Stimulated activated CD4-positive, alpha-beta T cell treated with anti-CD3 and anti-CD28 coated beads, Interleukin-12 subunit alpha, Interleukin-12 subunit beta, amount 100 ng/mL, for 48 hours (primary cell): Measurements from ENCODE around the gene L3MBTL1.

Source experiments
- DNase-seq, 3 donors: peaks; one replicate each; pipeline ENCODE4 v3.0.0-alpha.2; 2020; ENCODE audit warnings: low read depth in 2 of 3, low spot score in 1 of 3

L3MBTL1 gene

DNA sequence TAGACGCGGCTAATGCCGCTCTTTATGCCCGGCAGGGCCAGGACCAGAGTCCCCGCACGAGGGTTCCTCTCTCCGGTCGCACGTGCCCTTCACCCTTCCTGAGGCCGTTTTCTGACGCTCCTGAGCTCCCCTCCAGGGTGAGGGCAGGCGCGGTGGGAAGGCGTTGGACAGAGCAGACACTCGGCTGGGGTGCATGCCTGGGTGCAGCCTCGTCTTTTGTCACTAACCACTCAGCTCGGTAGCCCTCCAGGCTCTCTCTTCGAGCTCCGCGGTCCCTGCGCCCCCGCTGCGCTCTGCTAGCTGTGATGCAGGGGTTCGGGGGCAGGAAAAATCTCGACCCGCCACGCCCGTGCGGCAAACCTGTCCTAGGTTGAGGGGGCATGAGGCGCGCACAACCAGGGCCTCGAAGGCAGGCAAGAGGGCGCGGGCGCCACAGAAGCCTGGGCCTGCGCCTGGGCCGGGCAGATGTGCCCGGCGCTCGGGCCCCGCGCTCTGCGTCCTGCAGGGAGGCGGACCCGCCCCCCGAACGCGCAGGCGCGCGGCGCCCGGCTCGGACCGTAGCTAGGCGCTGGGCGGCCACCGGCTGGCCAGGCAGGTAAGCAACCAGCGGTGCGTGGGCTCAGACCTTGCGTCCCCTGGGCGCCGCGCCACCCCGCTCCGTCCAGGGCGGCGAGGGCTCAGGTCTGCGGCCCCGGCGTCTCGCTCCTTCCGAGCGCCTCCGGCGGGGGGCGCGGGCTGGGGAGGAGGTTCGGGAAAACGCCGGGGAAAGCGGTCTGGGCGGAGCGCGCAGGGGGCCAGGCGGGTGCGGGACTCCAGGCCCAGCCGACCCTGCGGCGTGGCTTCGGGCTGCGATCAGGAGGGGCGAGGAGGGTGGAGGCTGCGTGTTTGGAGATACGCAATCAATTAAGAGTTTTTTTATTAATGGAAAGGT is at the start of gene L3MBTL1:
Gene L3MBTL1, plus strand, starts transcription at position 548 of the 931 bp plus-strand sequence. CDS start 5,807 bp downstream, outside the sequence.
- no peak for DNase-seq

DNA sequence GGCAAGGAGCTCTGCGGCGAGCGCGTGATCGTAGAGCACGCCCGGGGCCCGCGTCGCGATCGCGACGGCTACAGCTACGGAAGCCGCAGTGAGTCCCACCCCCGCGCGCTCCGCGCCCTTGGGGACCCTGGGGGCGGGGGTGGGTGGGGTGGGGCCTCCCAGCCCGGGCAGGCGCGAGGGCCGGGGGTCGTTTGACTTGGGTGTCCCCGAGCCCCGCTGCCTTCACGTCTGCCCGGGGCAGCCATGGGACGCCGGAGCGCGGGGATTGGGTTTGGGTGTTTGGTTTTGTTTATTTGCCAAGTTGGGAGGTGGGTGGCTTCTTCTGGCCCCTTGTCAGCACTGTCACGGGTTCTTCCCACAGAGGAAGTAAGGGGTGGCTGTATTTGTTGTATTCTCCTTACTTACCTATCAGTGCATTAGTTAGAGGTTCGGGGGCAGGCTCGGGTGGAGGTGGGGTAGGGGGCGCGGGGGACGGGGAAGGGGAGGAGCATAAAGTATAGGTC is 49.0 kb upstream of the L3MBTL1 start:
- DNase-seq = peak in 1 of 3 donors; percentile 18

DNA sequence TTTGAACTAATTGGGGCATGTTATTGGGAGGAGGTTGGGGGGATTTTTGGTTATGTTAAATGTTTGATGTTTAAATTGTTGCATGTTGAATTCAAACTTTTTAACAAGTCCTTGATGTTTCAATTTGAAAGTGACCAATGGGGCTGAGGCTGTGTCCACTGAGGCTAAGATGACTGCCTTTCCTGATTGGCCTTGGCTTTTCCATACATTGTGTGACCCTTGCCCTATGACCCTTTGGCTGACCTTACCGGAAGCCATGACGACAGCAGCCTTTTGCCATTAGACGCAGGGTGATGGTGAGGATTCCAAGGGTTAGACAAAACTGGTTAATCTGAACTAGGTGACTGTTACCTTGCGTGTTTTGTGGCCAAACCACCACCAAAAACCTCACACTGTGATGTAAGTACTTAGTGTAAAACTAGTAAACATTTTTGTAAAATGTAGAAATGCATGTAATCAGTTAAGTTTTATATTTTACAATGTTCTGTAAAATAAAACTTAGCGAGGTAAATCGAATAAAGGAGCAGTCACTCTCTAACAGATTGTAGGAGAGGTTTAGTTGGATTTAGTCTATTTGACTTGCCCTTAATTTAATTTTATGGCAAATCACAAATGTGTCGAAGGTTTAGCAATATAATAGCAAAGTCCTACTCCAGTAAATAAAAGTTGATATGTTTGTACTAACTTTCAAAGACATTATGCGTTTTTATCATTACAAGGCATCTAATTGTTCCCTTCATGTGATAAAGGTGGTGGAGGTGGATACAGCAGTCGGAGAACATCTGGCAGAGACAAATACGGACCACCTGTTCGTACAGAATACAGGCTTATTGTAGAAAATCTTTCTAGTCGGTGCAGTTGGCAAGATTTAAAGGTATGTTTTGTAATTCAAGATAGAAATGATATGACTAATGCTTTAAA is 48.2 kb upstream of the L3MBTL1 start:
- peak in 1 of 3 donors; percentile 30 for DNase-seq

DNA sequence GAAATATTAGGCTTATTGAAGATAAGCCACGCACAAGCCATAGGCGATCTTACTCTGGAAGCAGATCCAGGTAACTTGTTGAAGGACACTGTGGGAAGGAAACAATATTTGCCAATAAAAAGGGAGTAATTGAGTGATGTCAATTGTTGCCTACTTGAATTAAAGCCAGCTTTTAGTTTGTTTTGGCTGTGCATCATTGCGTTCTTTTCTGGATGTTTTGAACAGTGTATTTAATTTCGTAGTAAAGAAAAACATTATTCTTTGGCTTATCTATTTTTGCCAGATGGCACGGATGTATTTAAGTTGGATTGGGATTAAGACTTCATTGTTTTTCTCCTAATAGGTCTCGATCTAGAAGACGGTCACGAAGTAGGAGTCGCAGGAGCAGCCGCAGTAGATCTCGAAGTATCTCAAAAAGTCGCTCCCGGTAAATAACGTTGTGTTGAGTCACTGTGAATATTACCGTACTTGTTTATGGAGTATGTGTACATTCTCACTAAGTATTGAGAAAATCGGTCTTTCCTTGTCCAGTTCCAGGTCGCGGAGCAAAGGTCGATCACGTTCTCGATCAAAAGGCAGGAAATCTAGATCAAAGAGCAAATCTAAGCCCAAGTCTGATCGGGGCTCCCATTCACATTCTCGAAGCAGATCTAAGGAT is 47.2 kb upstream of the L3MBTL1 start:
- DNase-seq = no peak

DNA sequence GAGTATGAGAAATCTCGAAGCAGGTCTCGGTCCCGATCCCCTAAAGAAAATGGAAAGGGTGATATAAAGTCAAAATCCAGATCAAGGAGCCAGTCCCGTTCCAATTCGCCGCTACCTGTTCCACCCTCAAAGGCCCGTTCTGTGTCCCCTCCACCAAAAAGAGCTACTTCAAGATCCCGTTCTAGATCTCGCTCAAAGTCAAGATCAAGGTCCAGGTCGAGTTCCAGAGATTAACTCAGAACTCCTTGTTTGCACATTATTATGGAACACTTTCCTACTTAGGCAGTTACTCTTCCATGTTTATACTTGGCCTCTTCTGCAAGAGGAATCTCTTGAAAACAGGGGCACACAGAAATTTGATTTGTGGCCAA is 46.7 kb upstream of the L3MBTL1 start:
- DNase-seq = no peak

DNA sequence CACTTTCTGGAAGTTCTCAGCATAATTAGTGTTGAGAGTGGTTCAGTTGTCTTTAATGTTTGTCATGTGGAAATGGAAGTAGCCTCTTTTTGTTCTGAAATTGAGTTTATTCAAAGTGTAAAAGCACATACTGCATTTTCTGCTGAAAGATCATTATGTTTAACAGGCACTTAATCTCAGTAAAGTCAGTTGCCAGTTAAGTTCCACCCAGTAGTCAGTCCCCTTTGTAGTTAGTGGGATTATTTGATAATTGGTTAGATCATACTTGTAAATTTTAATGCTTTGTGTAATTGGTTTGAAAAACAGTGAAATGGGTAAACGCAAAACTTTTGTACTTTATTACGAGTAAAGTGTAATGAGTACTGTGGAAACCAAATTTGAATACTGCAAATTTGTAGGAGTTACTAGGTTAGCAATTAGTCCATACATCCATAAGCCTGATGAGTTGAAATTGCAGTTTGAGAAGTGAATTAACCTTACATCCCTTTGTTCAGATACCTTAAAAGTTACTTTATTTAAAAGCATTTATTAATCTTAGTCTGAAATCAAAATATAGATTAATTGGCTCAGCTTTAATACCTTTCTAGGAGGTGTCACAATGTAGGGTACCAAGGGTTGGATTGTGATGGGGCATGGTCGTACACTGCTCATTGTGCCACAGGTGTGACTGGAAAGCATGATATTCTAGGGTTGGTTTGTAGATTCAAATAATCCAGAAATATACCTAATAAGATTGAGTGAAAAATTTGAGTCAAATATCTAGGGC is 45.4 kb upstream of the L3MBTL1 start:
- DNase-seq = no peak

DNA sequence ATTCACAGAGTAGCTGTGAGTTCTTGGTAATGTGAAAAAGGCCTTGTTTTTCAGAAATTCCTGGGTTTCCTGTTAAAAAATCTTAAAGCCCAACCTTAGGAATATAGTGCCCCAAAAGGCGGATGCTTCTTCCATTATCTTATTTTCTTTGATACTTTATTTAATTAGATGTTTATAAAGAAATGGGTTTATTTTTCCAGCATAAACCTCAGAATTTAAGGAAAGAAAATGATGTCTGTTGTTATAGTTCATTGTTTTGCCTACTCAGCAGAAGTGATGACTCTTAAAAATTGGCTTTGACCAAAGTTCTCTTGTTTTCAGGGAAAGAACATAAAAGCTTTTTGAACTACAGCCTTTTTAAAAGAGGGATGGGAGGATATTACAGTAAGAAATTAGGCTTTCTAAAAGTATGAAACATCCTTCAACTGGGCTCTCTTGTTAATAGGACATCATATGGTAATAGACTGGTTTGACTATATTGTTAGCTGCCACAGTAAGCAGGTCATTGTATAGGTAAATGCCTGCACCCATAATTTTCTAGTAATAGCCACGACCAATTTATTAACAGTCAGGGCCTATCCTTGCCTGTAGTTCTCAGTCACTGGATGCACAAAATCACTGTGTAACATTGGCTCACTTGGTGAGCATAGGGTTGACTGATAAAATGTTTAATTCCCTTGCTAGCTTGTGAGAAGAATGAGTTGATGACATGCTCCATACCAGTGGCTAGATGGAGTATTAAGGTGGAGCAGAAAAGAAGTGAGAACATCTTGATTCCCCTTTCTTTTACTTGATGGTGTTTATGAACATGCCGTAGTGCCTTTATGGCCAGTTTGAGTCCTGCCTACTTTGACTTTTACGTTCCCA is 44.6 kb upstream of the L3MBTL1 start:
- no peak for DNase-seq

DNA sequence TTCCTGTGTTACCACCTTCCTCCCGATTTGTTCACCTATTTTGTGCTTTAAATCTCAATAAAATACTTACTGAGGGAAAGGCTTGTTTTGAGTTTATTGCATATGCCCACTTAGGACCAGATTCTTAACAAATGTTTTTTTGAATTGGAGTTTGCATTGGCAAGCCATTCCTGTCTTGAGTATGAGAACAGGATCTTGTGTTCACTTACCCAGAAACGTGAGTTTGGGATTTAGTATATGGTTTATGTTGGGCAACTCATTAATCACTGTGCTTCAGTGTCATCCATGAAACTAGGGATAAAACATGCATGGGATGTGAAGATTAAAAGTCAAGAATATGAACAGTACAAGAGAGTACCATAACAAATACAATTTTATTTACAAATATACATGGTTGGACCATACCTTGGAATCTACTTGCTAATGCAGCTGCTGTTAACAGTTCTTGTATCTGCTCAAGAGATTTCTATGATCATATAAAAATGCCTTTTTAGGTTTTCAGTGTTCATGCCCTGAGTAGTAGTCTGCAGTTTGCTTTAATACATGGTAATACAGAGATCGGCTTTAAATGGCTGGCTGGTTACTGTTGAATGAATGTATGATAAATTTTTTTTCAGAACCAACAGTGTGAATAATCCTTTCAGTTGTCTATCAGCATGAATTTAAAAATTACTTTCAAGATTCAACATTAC is 43.8 kb upstream of the L3MBTL1 start:
- DNase-seq = no peak

DNA sequence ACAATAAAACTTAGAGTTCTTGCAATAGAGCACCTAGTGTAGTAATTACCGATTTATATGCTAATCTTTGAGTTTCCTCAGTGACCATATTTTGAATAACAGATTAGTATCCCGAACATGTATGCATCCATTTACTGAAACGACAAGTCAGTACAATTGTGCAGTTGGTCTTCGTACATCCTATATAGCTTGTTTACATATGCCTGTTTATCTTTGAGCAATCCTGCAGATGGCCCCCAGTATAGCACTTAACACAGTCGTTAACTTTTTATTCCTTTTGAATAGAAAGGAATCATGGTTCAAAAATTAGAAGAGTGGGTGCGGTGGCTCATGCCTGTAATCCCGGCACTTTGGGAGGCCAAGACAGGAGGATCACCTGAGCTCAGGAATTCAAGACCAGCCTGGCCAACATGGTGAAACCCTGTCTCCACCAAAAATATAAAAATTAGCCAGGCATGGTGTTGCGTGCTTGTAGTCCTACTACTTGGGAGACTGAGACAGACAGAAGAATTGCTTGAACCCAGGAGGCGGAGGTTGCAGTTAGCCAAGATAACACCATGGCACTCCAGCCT is 43.2 kb upstream of the L3MBTL1 start:
- no peak for DNase-seq

DNA sequence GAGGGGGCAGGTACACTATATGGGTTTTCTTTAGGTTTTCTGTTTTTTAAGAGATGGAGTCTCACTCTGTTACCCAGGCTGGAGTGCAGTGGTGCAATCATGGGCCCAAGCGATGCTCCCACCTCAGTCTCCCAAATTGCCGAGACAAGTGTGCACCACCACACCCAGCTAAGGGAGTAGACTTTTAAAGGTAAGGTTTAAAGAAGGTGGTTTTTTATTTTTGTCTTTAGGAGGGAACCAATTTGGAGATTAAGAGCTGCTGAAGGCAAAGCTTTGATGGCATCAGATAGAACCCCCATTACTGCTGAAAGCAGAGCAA is 41.9 kb upstream of the L3MBTL1 start:
- DNase-seq = no peak

DNA sequence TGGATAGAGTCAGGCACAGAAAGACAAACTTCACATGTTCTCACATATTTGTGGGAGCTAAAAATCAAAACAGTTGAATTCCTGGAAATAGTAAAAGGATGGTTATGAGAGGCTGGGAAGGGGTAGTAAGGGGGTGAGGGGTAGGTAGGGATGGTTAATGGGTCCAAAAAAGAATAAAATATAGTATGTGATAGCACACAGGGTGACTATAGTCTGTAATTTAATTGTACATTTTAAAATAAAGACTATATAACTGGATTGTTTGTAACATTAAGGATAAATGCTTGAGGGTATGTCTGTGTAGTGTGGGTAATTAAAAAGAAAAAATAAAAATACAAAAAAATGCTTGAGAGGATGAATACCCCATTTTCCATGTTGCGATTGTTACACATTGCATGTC is 39.9 kb upstream of the L3MBTL1 start:
- no peak for DNase-seq

DNA sequence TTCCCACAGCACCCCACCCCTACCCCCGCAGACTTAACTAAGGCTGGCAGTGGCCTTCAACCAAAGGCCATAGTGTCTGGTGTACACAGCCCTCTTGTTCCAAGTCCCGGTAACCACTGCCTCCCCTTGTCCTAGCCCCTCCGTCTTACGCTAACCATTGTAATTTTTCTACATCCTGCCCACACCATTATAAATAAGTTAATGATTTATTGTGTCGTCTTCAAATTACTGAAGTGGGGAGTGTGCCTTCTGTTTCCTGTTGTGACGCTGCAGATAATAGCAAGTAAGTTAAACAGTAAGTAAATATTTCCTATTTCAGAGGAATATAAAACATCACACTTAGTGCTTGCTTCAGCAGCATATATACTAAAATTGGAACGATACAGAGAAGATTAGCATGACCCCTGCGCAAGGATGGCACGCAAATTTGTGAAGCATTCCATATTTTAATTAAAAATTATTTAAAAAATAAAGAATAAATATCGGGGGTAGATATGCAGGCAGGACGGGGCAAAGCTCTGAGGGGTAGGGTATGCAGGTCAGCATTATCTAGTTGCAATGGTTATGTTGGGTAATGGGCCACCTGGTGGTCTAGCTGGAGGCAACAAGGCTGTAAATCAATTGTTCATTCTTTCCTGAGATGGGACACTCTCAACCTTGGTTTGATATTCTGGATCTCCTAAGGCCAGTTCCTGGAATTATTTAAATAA is 34.7 kb upstream of the L3MBTL1 start:
- no peak for DNase-seq

DNA sequence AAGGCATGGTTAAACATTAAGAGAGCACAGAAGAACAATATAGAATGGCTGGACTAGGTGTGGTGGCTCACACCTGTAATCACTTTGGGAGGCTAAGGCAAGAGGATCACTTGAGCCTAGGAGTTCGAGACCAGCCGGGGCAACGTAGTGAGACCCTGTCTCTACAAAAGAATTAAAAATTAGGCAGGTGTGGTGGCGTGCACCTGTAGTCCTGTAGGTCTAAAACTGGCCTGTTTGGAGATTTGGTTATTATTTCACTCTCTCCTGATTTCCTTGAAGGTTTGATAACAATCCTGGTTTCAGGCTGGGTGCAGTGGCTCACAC is 34.2 kb upstream of the L3MBTL1 start:
- DNase-seq = no peak

DNA sequence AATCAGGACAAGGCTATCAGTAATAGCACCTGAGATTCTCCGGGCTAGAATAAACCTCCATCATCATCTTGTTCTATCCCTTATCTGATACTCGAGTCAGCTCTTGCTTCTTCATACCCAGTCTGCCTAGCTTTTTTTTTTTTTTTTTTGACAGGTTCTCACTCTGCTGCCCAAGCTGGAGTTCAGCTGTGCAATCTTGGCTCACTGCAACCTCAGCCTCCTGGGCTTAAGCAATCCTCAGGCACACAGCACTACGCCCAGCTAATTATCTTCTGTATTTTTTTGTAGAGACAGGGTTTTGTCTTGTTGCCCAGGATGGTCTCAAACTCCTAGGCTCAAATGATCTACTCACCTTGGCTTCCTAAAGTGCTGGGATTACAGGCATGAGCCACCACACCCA is 30.3 kb upstream of the L3MBTL1 start:
- DNase-seq = no peak

DNA sequence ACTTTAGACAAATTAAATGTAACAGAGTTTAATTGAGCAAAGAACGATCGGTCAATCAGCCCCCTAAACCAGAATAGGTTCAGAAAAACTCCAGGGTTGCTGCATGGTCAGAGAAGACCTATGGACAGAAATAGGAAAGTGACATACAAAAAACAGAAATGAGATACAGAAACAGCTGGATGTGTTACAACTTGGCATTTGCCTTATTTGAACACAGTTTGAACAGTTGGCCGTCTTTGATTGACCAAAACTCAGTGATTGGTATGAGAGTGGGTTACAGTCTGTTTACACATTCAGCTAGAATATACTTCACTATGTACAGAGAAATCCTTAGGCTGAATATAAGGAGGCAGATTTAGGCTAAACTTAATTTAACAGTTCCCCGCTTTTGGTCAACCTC is 29.9 kb upstream of the L3MBTL1 start:
- DNase-seq = no peak

DNA sequence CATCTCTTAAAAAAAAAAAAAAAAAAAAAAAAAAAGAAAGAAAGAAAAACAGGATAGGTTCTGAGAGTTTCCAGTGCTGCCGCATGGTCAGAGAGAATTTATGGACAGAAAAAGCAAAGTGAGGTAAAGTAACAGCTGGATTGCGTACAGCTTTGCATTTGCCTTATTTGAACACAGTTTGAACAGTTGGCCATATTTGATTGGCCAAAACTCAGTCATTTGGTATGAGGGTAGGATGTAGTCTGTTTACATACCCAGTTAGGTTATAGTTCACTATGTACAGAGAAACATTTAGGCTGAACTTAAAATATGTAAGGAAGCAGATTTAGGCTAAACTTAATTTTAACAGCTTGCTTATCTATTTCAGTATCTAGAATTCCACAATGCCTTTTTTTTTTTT is 17.5 kb upstream of the L3MBTL1 start:
- no peak for DNase-seq

DNA sequence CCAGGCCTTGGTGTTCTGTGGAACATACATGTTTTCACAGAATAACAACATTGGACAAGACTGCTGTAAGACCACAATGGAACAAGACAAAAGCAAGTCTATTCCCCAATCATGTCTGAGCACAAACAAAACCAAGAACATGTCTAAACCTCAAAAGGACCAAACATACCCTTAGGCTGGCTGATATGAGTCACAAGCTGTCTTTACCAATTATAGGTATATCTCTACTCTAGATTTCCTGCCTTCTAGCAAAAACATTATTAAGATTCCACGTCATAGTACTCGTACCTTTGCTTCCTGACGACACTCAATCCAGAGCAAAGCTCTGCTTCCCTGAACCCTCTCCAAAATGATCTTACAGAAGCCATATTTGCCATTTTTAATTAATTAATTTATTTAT is 15.4 kb upstream of the L3MBTL1 start:
- no peak for DNase-seq

DNA sequence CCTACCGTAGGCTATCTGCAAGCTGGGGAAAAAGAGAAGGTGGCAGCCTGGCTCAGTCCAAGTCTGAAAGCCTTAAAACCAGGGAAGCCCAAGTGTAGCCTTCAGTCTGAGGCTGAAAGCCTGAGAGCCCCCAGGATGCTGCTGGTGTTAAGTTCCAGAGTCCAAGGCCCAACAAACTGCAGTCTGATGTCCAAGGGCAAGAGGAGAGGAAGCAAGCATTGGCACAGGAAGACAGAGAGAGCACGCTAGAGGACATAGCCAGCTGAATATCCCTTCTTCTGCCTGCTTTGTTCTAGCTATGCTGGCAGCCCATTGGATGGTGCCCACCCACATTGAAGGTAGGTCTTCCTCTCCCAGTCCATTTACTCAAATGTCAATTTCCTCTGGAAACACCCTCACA is 12.1 kb upstream of the L3MBTL1 start:
- no peak for DNase-seq
